ENCODE measurements around the gene CFLAR.
"Not testable (repeated sequence)": the region's sequence is repeated elsewhere in the genome, so short reads cannot be mapped to it uniquely, and the experiment has no call there.

Gene CFLAR

DNA sequence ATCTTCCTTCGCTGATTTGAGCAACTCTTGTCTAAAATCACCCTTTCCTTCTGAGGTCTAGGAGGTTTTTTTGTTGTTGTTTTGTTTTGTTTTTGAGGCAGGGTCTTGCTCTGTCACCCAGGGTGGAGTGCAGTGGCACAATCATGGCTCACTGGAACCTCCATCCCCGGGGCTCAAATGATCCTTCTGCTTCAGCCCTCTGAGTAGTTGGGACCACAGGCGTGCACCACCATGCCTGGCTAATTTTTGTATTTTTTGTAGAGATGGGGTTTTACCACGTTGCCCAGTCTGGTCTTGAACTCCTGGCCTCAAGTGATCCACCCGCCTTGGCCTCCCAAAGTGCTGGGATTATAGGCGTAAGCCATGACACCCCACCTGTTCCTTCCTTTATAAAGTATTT, 68.3 kb downstream of the CFLAR start:
- not testable (repeated sequence) for DNase-seq

- no peak for DNase-seq
These were observed 69.9 kb downstream of the CFLAR start for GRCh38 chr2:201185863-201186262.

GRCh38 chr2:201186982-201187381, 71.0 kb downstream of the CFLAR start:
- no peak for DNase-seq

GRCh38 chr2:201188449-201188848, 72.5 kb downstream of the CFLAR start:
- DNase-seq: no peak

GRCh38 chr2:201191132-201191875, 75.3 kb downstream of the CFLAR start:
- DNase-seq: no peak

DNA sequence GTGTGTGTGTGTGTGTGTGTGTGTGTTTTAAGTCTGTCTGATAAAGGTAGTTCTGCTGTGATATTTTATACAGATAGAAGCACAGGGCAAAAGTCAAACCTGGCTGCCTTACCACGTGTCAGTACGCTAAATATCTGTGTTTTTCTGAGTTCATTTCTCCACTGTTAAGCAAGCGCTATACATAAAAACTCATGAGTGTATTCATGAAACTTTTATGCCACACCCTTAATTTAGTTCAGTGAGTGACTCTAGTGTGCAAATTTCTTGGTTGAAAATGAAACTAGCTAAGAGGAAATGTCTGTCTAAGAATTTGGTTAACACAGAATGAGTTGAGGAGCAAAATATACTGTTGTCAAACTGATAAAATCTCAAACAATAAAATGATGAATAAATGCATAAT, 78.1 kb downstream of the CFLAR start:
- no peak for DNase-seq

- no peak for DNase-seq
These were observed 79.4 kb downstream of the CFLAR start for GRCh38 chr2:201195331-201195730.

GRCh38 chr2:201196003-201196402, 80.0 kb downstream of the CFLAR start:
- no peak for DNase-seq

GRCh38 chr2:201196803-201197202, 80.8 kb downstream of the CFLAR start:
- DNase-seq: no peak

GRCh38 chr2:201197781-201198180, 81.8 kb downstream of the CFLAR start:
- no peak for DNase-seq

- DNase-seq: no peak
These were observed 83.9 kb downstream of the CFLAR start for GRCh38 chr2:201199847-201200246.

- no peak for DNase-seq
These were observed 84.4 kb downstream of the CFLAR start for GRCh38 chr2:201200345-201200744.

GRCh38 chr2:201201371-201201770, 85.4 kb downstream of the CFLAR start:
- no peak for DNase-seq

DNA sequence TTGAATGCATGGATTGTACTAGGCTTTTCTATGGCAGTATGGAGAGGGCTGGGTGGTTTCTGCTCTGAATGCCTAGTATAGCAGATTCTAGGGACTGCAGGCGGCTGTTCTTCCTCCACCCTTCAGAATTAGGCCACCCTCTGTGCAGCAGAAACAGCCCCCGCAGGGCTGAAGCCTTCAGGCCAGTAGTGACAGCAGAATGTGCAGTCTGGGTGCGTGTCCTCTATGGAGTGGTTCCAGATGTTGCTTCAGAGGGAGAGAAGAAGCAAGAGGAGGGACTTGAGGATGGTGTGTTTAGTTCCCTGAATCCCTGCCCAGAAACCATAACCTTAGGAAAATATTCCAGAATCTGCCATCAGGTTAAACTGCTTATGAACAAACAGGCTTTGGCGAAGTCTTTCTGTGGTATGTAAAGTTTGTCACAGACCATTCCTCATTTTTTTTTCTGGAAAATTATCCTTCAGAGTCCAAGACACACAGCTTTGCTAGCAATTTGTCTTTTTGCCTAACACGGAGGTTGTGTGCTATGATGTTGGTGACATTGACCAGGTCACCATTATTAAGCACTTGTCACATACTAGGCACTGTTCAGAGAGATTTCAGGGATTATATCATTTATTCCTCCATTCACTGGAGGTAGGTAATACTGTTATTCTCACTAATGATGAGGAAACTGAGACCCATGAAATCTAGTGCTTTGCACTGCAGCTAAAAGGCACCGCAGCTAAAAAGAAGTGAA, 88.1 kb downstream of the CFLAR start:
- DNase-seq: no peak

DNA sequence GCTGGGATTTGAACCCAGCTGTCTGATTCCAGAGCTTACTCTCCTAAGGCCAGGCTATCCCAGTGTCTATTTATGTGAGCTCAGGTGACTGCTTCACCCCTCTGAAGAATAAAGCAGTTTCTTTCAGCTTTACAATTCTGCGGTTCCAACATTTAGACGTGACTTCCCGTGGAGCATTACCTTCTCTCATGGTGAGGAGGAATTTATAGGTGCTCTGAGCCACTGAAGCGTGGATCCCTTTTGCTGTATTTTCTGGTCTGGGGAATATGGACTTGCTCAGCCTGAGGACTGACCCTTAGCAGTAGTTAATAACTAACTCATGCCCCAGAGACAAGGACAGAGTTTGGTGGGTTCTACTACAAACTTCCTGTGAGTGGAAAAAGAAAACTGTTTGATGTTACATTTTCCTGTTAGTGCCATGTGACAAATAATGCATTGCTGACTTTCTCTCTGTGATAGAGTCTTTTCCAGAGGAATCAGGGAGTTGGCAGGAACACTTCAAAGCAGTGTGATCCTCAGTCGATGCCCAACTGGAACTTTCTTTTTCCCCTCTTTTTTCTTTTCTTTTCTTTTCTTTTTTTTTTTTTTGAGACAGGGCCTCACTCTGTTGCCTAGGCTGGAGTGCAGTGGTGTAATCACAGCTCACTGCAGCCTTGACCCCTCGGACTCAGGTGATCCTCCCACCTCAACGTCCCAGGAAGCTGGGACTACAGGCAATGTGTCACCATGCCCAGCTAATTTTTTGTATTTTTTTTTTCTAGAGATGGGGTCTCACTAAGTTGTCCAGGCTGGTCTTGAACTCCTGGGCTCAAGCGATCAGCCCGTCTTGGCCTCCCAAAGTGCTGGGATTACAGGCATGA, 88.9 kb downstream of the CFLAR start:
- no peak for DNase-seq

DNA sequence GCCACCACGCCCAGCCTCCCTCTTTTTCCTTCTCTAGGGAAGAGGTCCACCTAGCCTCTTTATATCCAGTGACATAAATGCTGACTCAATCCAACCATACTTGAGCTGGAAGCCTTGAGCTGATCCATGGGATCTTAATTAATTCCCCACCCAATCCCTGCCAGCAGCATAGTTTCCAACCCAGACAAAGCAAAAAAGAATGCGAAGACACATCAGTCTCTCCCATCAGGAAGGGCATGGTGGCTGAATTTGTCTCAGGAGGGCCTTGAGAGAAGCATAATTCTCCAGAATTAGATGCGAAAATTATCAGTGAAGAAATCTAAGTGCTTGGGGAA, 89.5 kb downstream of the CFLAR start:
- no peak for DNase-seq

GRCh38 chr2:201208563-201209252, 92.7 kb downstream of the CFLAR start:
- DNase-seq: no peak

DNA sequence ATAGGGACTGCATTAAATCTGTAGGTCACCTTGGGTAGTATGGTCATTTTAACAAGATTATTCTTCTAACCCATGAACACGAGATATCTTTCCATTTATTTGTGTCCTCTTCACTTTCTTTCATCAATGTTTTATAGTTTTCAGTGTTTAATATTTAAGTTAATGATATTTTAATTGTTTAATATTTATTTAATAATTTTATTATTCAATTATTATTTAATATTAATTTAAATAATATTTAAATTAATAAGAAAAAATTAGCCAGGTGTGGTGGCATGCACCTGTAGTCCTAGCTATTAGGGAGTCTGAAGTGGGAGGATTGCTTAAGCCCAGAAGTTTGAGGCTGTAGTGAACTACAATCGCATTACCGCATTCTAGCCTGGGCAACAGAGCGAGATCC, 100.0 kb downstream of the CFLAR start:
- DNase-seq: no peak

DNA sequence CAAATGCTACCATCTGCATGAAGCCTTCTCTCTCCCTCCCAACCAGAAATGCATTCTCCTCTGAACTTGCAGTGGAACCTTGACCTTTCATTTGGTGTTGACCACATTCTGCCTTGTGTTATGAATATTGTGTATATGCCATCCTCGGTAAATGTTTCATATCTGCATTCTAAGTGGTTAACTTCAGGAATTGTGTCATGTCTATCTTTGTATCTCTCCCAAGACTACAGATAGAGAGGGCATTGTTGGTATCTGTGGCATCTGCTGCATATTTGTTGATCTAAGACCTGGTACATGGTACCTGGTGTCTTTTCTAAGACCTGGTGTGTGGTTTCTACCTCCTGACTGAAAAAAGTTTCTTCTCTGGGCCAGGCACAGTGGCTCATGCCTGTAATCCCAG, 101.0 kb downstream of the CFLAR start:
- DNase-seq: no peak

- no peak for DNase-seq
These were observed 102.8 kb downstream of the CFLAR start for GRCh38 chr2:201218780-201219179.

DNA sequence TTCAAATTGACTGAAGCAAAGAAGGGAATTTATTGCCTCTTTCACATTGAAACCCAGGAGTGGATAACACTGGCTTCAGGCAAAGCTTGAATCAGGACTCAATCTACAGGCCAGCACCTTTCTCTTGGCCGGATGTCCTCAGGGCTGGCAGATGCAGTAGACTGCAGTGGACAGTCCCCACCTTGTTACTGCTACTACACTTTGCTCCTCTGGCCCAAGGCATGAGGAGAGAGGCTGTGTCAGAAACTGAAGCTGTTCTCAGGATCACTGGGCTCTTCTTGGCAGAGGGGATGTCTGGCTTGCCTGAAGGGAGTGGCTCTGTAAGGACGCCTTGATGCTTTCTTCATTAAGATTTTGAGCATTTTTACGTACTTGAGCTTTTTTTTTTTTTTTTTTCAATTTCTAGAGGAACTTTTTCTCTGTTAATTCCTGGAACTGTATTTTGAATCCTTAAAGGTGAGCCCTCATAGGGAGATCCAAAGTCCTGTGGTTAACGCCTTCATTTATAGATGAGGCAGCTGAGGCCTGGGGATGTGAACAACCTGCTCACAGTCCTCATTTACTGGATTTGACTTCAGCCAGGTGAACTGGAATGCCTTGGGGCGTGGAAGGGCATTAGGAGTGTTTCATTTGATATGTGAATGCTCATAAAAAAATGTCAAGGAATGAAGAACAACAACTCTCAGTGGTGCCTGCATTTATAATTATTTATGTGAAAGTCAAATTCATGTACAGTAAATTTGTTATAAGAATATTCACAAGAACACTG, 103.5 kb downstream of the CFLAR start:
- DNase-seq: no peak

DNA sequence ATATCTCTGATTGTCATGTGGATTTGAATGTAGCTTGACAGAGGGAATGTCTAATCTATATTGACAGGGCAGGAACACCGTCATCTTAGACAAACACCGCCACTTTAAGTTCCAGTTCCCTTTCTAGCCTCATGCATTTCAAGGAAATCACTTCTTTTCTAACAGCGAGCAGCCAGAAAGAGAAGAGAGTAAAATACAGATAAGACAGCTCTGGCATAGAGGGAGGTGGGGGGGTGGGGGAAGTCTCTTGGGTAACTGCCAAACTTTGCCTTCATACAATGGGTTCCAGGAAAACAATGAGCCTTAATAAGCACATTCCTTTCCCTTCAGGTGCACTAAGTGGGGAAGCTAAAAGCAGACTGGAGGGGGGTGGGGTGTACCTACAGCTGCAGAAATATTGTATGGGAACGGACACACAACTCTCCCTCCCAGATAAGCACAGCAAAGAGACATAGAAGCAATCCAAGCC, 104.2 kb downstream of the CFLAR start:
- DNase-seq: no peak
